ENCODE data around the gene ZSWIM8. TPM values are rescaled to one million over a fixed set of nuclear protein-coding genes. Genes with fewer than 3 reads are reported as not detected.

The ZSWIM8 gene
- total RNA-seq, 1 donor from 2014 or later: 131 TPM

GRCh38 chr10:73769396-73769795 lies 16.0 kb upstream of the ZSWIM8 start:
- no peak for TF ChIP-seq CTCF (IDR thresholded peaks at IDR 0.05; ENCODE audit: unreplicated experiment)
- Mint-ChIP-seq H3K4me3 (no peak overlapping the region), H3K4me1 (peaks cover 22% of the 10 kb centered on the region), H3K9me3 (no peaks in the 10 kb centered on the region), H3K27me3 (ENCODE audit: low read depth) (no peaks in the 10 kb centered on the region), H3K27ac (no peak overlapping the region), H3K36me3 (peaks cover 40% of the 10 kb centered on the region)
- DNase-seq (ENCODE audit: low spot score in 2 of 2, unreplicated experiment in 2 of 2): no peak

GRCh38 chr10:73771722-73772280 lies 13.6 kb upstream of the ZSWIM8 start:
- no peaks in the 10 kb centered on the region for H3K9me3 Mint-ChIP-seq
- peak overlapping the region; percentile 90 for H3K4me3 Mint-ChIP-seq
- H3K36me3 Mint-ChIP-seq: peaks cover 34% of the 10 kb centered on the region
- no peaks in the 10 kb centered on the region for H3K27me3 Mint-ChIP-seq (ENCODE audit: low read depth)
- peak overlapping the region; percentile 91 for H3K27ac Mint-ChIP-seq
- peaks cover 36% of the 10 kb centered on the region for H3K4me1 Mint-ChIP-seq
- no peak for TF ChIP-seq CTCF (IDR thresholded peaks at IDR 0.05; ENCODE audit: unreplicated experiment)
- peak in 1 of 2 experiments; percentile 81 for DNase-seq (ENCODE audit: low spot score in 2 of 2, unreplicated experiment in 2 of 2)

GRCh38 chr10:73772281-73773151 lies 12.9 kb upstream of the ZSWIM8 start:
- no peaks in the 10 kb centered on the region for H3K27me3 Mint-ChIP-seq (ENCODE audit: low read depth)
- peak overlapping the region; percentile 91 for H3K27ac Mint-ChIP-seq
- DNase-seq (ENCODE audit: low spot score in 2 of 2, unreplicated experiment in 2 of 2): peak; percentile 64 to 74
- peaks cover 36% of the 10 kb centered on the region for H3K4me1 Mint-ChIP-seq
- peak overlapping the region; percentile 90 for H3K4me3 Mint-ChIP-seq
- no peaks in the 10 kb centered on the region for H3K9me3 Mint-ChIP-seq
- TF ChIP-seq CTCF (IDR thresholded peaks at IDR 0.05; ENCODE audit: unreplicated experiment): no peak
- H3K36me3 Mint-ChIP-seq: peaks cover 36% of the 10 kb centered on the region

DNA sequence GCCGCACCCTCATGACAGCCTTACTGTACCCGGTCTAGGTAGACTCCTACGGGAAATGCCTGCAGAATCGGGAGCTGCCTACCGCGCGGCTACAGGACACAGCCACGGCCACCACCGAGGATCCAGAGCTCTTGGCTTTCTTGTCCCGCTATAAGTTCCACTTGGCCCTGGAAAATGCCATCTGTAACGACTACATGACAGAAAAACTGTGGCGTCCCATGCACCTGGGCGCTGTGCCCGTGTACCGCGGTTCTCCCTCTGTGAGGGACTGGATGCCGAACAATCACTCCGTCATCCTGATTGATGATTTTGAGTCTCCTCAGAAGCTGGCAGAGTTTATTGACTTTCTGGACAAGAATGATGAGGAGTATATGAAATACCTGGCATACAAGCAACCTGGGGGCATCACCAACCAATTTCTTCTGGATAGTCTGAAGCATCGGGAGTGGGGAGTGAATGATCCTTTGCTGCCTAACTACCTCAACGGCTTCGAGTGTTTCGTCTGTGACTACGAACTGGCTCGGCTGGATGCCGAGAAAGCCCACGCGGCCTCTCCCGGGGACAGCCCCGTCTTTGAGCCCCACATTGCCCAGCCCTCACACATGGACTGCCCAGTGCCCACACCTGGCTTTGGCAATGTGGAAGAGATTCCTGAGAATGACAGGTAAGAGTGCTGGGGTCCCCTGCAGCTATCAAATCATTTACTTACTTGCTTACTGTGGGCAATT lies 12.1 kb upstream of the ZSWIM8 start:
- Mint-ChIP-seq H3K27ac (peak overlapping the region; percentile 91), H3K9me3 (no peaks in the 10 kb centered on the region), H3K36me3 (peaks cover 32% of the 10 kb centered on the region), H3K4me3 (peak overlapping the region; percentile 90), H3K27me3 (ENCODE audit: low read depth) (no peaks in the 10 kb centered on the region), H3K4me1 (peaks cover 36% of the 10 kb centered on the region)
- no peak for DNase-seq (ENCODE audit: low spot score in 2 of 2, unreplicated experiment in 2 of 2)
- no peak for TF ChIP-seq CTCF (IDR thresholded peaks at IDR 0.05; ENCODE audit: unreplicated experiment)

DNA sequence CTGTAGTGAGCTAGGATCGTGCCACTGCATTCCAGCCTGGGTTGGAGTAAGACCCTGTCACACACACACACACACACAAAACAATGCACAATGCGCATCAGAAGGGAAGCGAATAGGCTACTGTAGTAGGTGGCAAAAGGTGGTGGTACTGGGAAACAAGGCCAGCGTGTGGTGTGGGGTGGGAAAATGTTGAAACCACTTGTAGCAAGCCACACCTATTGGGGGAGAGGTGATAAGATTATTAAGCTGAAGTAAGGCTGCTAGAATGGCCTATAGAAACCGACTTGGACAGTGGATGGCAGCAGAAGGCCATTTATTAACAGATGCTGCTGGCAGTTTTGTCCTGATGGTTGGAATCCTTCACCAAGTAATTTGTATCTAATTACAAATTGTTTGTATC lies 10.8 kb upstream of the ZSWIM8 start:
- Mint-ChIP-seq H3K27ac (peak overlapping the region; percentile 31), H3K36me3 (peaks cover 21% of the 10 kb centered on the region), H3K9me3 (no peaks in the 10 kb centered on the region), H3K4me3 (peak overlapping the region; percentile 90), H3K4me1 (peaks cover 37% of the 10 kb centered on the region), H3K27me3 (ENCODE audit: low read depth) (no peaks in the 10 kb centered on the region)
- no peak for DNase-seq (ENCODE audit: low spot score in 2 of 2, unreplicated experiment in 2 of 2)
- TF ChIP-seq CTCF (IDR thresholded peaks at IDR 0.05; ENCODE audit: unreplicated experiment): no peak

Measured in mesothelial cell of epicardium (in vitro differentiated cells).